COLO668 (cell line): ENCODE results near the gene PCDHGB3.
"Not testable (repeated sequence)": the region's sequence is repeated elsewhere in the genome, so short reads cannot be mapped to it uniquely, and the experiment has no call there.

Source experiments
- DNase-seq: peaks from one replicate; lab custom pipeline; 2025; ENCODE audit not compliant: unreplicated experiment; lab: John Stamatoyannopoulos, UW

Gene PCDHGB3

DNA sequence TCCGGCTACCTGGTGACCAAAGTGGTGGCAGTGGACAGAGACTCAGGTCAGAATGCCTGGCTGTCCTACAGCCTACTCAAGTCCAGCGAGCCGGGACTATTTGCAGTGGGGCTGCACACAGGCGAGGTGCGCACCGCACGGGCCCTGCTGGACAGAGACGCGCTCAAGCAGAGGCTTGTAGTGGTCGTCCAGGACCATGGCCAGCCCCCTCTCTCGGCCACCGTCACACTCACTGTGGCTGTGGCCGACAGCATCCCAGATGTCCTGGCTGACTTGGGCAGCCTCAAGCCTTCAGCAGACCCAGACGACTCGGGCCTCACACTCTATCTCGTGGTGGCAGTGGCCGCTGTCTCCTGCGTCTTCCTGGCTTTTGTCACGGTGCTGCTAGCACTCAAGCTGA lies 13.1 kb upstream of the PCDHGB3 start:
- DNase-seq = no peak

DNA sequence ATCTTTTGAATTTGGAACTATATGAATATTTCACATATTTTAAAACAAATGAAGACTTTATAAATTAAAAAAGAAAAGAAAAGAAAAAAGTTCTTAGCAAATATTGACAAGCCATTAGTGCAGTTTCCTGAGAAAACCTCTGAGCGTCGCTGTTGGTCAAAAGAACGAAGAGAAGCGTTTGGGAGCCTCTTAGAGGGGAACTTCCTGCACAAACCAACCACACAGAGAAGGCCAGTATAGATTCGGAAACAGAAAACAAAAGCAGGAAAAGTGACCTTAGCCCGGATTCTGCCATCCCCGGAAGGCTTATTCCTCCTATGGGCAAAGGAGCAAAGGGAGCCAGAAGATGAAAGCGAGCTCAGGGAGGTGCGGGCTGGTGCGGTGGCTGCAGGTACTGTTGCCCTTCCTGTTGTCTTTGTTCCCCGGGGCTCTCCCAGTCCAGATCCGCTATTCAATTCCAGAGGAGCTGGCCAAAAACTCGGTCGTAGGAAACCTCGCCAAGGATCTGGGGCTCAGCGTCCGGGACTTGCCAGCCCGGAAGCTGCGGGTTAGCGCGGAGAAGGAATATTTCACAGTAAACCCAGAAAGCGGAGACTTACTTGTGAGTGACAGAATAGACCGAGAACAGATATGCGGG lies 10.1 kb upstream of the PCDHGB3 start, which contains the start of gene PCDHGB2:
Gene PCDHGB2 (plus strand): TSS at position 205 of the 637 bp plus-strand sequence. CDS start 142 bp downstream, at position 347.
- DNase-seq = no peak

DNA sequence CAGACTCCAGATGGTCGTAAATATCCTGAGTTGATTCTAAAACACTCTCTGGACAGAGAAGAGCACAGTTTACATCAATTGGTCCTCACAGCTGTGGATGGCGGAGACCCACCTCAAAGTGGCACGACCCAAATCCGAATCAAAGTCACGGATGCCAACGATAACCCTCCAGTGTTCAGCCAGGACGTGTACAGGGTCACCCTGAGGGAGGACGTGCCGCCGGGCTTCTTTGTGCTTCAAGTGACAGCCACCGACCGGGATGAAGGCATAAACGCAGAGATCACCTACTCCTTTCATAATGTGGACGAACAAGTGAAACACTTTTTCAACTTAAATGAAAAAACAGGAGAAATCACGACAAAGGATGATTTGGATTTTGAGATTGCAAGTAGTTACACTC lies 9.4 kb upstream of the PCDHGB3 start:
- DNase-seq = no peak

DNA sequence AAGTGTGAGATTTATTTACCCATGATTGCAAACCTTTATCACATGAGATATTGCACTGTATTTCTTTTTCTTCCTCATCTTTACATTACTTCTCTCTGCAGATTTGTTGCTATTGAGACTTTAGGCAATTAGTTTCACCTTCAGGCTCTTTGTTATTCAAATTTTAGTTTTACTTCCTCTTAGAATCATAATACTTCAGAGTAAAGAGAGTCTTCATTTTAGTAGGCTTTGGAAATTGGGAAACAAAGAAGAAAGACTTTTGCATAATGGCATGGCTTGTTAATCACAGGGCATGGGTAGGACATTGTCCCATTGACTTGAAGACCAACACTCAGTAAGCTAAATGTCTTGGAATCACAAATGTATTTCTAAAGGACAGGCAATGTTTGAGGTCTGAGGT lies 7.3 kb upstream of the PCDHGB3 start:
- DNase-seq = no peak

DNA sequence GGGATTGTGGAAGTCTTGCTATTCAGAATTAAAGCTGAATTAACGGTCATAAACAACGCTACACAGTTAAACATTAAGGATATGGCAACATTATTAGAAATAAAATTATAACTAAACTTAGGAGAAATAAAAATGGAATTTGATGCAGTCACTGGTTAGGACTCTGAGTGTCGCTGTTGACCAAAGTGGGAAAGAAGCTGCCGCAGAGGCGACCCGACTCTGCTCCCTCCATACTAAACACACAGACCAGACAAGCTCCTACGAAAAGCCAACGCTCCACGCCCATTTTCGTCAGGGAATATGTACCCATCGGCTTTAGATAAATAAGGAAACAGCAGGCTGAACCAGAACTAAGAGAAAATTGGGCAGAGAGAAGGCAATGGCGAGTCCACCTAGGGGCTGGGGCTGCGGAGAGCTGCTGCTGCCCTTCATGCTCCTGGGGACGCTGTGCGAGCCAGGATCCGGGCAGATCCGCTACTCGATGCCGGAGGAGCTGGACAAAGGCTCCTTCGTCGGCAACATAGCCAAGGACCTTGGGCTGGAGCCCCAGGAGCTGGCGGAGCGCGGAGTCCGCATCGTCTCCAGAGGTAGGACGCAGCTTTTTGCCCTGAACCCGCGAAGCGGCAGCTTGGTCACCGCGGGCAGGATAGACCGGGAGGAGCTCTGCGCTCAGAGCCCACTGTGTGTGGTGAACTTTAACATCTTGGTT lies 5.9 kb upstream of the PCDHGB3 start, which contains the start of gene PCDHGA5:
Gene PCDHGA5 (plus strand): TSS at position 211 of the 709 bp plus-strand sequence. CDS start 169 bp downstream, at position 380.
- no peak for DNase-seq

DNA sequence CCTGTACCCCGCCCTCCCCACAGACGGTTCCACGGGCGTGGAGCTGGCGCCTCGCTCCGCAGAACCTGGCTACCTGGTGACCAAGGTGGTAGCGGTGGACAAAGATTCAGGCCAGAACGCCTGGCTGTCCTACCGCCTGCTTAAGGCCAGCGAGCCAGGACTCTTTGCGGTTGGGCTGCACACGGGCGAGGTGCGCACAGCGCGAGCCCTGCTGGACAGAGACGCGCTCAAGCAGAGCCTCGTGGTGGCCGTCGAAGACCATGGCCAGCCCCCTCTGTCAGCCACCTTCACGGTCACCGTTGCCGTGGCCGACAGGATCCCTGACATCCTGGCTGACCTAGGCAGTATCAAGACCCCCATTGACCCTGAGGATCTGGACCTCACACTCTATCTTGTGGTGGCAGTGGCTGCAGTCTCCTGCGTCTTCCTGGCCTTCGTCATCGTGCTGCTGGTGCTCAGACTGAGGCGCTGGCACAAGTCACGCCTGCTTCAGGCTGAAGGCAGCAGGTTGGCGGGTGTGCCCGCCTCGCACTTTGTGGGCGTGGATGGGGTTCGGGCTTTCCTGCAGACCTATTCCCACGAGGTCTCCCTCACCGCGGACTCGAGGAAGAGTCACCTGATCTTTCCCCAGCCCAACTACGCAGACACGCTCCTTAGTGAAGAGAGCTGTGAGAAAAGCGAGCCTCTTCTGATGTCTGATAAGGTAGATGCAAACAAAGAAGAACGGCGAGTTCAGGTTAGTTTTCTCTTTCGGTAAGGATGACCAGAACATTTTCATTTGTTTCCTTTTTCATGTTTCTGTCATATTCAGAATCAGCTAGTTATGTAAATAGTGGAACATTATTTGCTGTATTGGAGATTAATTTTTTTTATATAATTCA lies 3.8 kb upstream of the PCDHGB3 start:
- DNase-seq = no peak

DNA sequence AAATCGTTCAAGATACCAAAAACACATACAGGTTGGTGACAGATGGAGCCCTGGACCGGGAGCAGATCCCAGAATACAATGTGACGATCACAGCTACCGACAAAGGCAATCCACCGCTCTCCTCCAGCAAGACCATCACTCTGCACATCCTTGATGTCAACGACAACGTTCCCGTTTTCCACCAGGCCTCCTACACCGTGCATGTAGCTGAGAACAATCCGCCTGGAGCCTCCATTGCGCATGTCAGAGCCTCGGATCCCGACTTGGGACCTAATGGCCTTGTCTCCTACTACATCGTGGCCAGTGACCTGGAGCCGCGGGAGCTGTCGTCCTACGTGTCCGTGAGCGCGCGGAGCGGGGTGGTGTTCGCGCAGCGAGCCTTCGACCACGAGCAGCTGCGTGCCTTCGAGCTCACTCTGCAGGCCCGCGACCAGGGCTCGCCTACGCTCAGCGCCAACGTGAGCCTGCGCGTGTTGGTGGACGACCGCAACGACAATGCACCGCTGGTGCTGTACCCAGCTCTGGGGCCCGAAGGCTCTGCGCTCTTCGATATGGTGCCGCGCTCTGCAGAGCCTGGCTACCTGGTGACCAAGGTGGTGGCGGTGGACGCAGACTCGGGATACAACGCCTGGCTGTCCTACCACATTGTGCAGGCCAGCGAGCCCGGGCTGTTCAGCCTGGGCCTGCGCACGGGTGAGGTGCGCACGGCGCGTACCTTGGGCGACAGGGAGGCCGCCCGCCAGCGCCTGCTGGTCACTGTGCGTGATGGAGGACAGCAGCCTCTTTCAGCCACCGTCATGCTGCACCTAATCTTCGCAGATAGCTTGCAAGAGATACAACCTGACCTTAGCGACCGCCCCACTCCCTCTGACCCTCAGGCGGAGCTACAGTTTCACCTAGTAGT lies 1.8 kb downstream of the PCDHGB3 start:
- no peak for DNase-seq

DNA sequence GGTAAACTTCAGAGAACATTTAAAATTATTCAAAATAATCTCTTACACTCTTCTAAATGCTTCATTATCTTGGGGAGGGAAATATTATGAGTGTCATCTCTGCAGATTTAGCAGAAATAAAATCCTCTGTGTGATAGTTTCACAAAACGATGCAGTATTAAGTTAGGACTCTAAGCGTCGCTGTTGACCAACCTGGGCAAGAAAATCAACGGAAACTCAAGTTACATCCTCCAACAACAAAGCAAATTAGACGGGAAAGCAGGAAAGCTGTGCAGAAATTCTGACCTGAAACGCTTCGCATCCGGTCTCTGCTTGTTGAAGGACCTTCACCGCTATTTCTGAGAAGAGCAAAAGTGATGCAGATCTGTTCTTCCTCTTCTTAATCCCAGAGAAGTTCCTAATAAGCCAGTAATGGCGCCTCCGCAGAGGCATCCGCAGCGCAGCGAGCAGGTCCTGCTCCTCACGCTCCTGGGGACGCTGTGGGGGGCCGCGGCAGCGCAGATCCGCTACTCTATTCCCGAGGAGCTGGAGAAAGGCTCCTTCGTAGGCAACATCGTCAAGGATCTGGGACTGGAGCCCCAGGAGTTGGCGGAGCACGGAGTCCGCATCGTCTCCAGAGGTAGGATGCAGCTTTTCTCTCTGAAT lies 3.8 kb downstream of the PCDHGB3 start, which contains the start of gene PCDHGA6:
Gene PCDHGA6 (plus strand): TSS at position 219 of the 645 bp plus-strand sequence. CDS start 193 bp downstream, at position 412.
- no peak for DNase-seq

DNA sequence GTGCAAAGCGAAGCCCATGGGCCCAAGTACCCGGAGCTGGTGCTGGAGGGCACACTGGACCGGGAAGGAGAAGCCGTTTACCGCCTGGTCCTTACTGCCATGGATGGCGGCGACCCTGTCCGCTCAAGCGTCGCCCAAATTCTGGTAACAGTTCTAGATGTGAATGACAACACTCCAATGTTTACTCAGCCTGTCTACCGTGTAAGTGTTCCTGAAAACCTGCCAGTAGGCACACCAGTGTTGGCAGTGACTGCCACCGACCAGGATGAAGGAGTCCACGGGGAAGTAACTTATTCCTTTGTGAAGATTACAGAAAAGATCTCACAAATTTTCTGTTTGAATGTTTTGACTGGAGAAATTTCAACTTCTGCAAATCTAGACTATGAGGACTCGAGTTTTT lies 4.6 kb downstream of the PCDHGB3 start:
- DNase-seq = no peak

DNA sequence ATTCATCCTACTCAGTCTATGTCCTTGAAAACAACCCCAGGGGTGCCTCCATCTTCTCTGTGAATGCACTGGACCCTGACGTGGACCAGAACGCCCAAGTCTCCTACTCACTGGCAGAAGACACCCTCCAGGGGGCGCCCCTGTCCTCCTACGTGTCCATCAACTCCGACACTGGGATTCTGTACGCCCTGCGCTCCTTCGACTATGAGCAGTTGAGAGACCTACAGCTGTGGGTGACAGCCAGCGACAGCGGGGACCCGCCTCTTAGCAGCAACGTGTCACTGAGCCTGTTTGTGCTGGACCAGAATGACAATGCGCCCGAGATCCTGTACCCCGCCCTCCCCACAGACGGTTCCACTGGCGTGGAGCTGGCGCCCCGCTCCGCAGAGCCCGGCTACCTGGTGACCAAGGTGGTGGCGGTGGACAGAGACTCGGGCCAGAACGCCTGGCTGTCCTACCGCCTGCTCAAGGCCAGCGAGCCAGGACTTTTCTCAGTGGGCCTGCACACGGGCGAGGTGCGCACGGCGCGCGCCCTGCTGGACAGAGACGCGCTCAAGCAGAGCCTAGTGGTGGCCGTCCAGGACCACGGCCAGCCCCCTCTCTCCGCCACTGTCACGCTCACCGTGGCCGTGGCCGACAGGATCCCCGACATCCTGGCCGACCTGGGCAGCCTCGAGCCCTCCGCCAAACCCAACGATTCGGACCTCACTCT lies 5.6 kb downstream of the PCDHGB3 start:
- not testable (repeated sequence) for DNase-seq

DNA sequence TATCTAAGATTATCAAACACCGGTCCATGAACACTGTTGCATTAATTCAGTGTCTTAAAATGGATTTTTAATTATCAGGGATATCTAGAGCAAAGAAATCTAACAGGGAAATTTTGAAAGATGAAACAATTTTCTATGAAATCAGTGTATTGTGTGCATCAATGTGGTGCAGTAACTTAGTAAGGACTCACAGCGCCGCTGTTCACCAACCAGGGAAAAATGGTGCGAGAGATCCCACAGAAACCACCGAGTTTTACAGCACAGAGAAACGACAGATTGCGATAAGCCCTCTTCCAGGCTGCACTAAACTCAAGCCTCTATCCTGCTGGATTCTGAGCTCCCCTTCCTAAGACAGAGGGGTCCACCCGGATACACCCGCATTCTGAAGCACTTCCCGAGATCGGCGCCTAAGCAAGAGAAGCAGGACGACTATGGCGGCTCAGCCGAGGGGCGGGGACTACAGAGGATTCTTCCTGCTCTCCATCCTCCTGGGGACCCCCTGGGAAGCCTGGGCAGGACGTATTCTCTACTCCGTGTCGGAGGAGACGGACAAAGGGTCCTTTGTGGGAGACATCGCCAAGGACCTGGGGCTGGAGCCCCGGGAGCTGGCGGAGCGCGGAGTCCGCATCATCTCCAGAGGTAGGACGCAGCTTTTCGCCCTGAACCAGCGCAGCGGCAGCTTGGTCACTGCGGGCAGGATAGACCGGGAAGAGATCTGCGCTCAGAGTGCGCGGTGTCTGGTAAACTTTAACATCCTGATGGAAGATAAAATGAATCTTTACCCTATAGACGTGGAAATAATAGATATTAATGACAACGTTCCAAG lies 12.6 kb downstream of the PCDHGB3 start, which contains the start of gene PCDHGA7:
Gene PCDHGA7 (plus strand): TSS at position 274 of the 826 bp plus-strand sequence. CDS start 158 bp downstream, at position 432.
- no peak for DNase-seq

DNA sequence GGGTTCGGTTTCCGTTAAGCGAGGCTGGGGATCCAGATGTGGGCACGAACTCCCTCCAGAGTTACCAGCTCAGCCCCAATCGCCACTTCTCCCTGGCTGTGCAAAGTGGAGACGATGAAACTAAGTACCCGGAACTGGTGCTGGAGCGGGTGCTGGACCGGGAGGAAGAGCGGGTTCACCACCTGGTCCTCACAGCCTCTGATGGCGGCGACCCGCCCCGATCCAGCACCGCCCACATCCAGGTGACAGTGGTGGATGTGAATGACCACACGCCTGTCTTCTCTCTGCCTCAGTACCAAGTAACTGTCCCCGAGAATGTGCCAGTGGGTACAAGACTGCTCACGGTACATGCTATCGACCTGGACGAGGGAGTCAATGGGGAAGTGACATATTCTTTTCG lies 13.3 kb downstream of the PCDHGB3 start:
- no peak for DNase-seq

DNA sequence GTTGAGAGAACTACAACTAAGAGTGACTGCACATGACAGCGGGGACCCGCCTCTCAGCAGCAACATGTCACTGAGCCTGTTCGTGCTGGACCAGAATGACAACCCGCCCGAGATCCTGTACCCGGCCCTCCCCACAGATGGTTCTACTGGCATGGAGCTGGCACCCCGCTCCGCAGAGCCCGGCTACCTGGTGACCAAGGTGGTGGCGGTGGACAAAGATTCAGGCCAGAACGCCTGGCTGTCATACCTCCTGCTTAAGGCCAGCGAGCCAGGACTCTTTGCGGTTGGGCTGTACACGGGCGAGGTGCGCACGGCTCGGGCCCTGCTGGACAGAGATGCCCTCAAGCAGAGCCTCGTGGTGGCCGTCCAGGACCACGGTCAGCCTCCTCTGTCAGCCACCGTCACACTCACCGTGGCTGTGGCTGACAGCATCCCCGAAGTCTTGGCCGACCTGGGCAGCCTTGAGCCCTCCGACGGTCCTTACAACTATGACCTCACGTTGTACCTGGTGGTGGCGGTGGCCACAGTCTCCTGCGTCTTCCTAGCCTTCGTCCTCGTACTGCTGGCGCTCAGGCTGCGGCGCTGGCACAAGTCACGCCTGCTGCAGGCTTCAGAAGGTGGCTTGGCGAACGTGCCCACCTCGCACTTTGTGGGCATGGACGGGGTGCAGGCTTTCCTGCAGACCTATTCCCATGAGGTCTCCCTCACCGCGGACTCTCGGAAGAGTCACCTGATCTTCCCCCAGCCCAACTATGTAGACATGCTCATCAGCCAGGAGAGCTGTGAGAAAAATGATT lies 14.6 kb downstream of the PCDHGB3 start:
- DNase-seq = no peak

DNA sequence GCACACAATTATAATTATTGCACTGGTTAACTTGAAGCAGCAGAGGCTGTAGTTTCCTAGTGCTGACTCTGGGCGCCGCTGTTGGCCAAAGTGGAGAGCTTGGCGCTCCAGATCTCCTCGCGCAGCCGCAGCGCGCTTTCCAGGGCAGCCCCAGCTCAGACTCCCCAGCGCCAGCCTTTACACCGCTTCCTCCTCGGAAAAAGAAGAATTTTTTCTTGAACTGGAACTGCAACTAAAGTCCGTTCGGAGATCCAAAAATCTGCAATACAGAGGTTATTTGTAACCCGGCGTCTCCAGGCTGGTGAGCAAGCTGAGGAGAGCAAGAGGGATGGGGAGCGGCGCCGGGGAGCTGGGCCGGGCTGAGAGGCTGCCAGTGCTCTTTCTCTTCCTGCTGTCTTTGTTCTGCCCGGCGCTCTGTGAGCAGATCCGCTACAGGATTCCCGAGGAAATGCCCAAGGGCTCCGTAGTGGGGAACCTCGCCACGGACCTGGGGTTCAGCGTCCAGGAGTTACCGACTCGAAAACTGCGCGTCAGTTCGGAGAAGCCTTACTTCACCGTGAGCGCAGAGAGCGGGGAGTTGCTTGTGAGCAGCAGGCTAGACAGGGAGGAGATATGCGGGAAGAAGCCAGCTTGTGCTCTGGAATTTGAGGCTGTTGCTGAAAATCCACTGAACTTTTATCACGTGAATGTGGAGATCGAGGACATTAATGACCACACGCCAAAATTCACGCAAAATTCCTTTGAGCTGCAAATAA lies 17.7 kb downstream of the PCDHGB3 start, which contains the start of gene PCDHGB4:
Gene PCDHGB4 (plus strand): TSS at position 142 of the 755 bp plus-strand sequence. CDS start 187 bp downstream, at position 329.
- DNase-seq = not testable (repeated sequence)

DNA sequence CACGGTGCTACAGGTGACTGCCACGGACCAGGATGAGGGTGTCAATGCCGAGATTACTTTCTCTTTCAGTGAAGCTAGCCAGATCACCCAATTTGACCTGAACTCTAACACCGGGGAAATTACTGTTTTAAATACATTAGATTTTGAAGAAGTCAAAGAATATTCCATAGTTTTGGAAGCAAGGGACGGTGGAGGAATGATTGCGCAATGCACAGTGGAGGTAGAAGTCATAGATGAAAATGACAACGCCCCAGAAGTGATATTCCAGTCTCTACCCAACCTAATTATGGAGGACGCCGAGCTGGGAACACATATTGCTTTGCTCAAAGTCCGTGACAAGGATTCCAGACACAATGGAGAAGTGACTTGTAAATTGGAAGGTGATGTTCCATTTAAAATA lies 18.6 kb downstream of the PCDHGB3 start:
- DNase-seq = no peak
